Endothelial cell of umbilical vein (primary cell): ENCODE results near the gene TNFRSF1B. TPM values are rescaled to one million over a fixed set of nuclear protein-coding genes. Genes with fewer than 3 reads are reported as not detected.

Experiments used
- BruUV-seq: library from RNA; stranded (reverse); fragments of 400-500 nt; replicated peaks from 2 replicates; lab custom pipeline; 2021; lab: Mats Ljungman, UMichigan
- CTCF ChIA-PET: fragments of 300-600, 350-600 bp; sonication (Branson Sonifier 250); formaldehyde crosslinking; loops from one replicate; lab custom pipeline; 2021; ENCODE audit warnings: antibody characterized with exemption, inconsistent platforms; lab: Charles Lee
- POLR2A ChIA-PET: fragments of 300-600, 350-600 bp; sonication (Branson Sonifier 250); formaldehyde crosslinking; loops from one replicate; lab custom pipeline; 2021; ENCODE audit warnings: antibody characterized with exemption, inconsistent platforms; lab: Charles Lee
- DNase-seq: peaks from one replicate; pipeline ENCODE4 v3.0.0-alpha.2; 2011; ENCODE audit warnings: low read depth, low spot score
- FAIRE-seq: peaks from 2 replicates; lab custom pipeline; 2011; peaks lifted over from hg19 to GRCh38; lab: Jason Lieb, UNC
- H2AFZ ChIP-seq: 2 replicates; pipeline ENCODE4 v1.6.0; 2012; ENCODE audit warnings: low read depth, low read length, control low read depth, inconsistent platforms
- H3K27ac ChIP-seq: 2 replicates; pipeline ENCODE4 v1.5.1; 2011; ENCODE audit warnings: low read depth, mild to moderate bottlenecking, control low read depth, low read length, moderate library complexity; ENCODE audit not compliant: insufficient read depth
- H3K27me3 ChIP-seq, 2 experiments: 2 replicates each; pipeline versions ENCODE4 v1.6.0 to v1.6.1; 2011; ENCODE audit warnings: low read length in 2 of 2, mixed read lengths in 1 of 2; ENCODE audit not compliant: control insufficient read depth in 2 of 2, insufficient read depth in 2 of 2
- H3K36me3 ChIP-seq, 2 experiments: 2 replicates in 1 of 2; 3 replicates in 1 of 2; pipeline ENCODE4 v1.5.1; 2011; ENCODE audit warnings: low read length in 2 of 2, mild to moderate bottlenecking in 1 of 2, moderate library complexity in 1 of 2; ENCODE audit not compliant: control insufficient read depth in 2 of 2, insufficient read depth in 2 of 2; ENCODE audit errors: extremely low read depth in 1 of 2
- H3K4me1 ChIP-seq: 3 replicates; pipeline ENCODE4 v1.5.1; 2011; ENCODE audit warnings: mild to moderate bottlenecking, low read length; ENCODE audit not compliant: control insufficient read depth, insufficient read depth; ENCODE audit errors: extremely low read depth
- H3K4me2 ChIP-seq: 2 replicates; pipeline ENCODE4 v1.6.1; 2011; ENCODE audit warnings: low read length, control low read depth, mixed read lengths; ENCODE audit not compliant: insufficient read depth
- H3K4me3 ChIP-seq, 3 experiments: fragments of 200-600 bp in 1 of 3; sonication (generic), shearing (Covaris generic) in 1 of 3; replicated peaks in 1 of 3; 2 replicates each; pipeline ENCODE4 v1.5.1; 2011 to 2016; ENCODE audit warnings: control low read depth in 3 of 3, low read length in 3 of 3, mild to moderate bottlenecking in 2 of 3, inconsistent platforms in 1 of 3, low read depth in 1 of 3, moderate library complexity in 1 of 3; ENCODE audit not compliant: insufficient read depth in 1 of 3
- H3K79me2 ChIP-seq: 2 replicates; pipeline ENCODE4 v1.6.0; 2012; ENCODE audit warnings: low read length, inconsistent platforms; ENCODE audit not compliant: control insufficient read depth, insufficient read depth
- H3K9ac ChIP-seq: replicated peaks from 2 replicates; pipeline ENCODE3; 2011; ENCODE audit warnings: low read length, control low read depth; ENCODE audit not compliant: insufficient read depth; ENCODE audit errors: extremely low read depth
- H3K9me1 ChIP-seq: replicated peaks from 3 replicates; pipeline ENCODE4 v1.6.0; 2011; ENCODE audit warnings: mild to moderate bottlenecking, low read length; ENCODE audit not compliant: control insufficient read depth, insufficient read depth; ENCODE audit errors: extremely low read depth
- H3K9me3 ChIP-seq: replicated peaks from 2 replicates; pipeline ENCODE4 v1.5.1; 2012; ENCODE audit warnings: low read length, inconsistent platforms; ENCODE audit not compliant: control insufficient read depth, insufficient read depth
- H4K20me1 ChIP-seq: replicated peaks from 2 replicates; pipeline ENCODE3; 2011; ENCODE audit warnings: mild to moderate bottlenecking, low read length; ENCODE audit not compliant: control insufficient read depth, insufficient read depth; ENCODE audit errors: extremely low read depth
- EZH2 ChIP-seq: IDR thresholded peaks from 2 replicates; pipeline ENCODE4 v1.6.1; 2012; ENCODE audit warnings: borderline replicate concordance, low read depth, mild to moderate bottlenecking, moderate library complexity, low read length, inconsistent platforms; ENCODE audit not compliant: severe bottlenecking
- FOS ChIP-seq: IDR thresholded peaks from 2 replicates; pipeline ENCODE4 v1.6.1; 2011; ENCODE audit warnings: mild to moderate bottlenecking, low read length, moderate library complexity, borderline replicate concordance; ENCODE audit not compliant: insufficient read depth
- GATA2 ChIP-seq: IDR thresholded peaks from 2 replicates; pipeline ENCODE4 v1.7.0; 2011; ENCODE audit warnings: low read depth, mild to moderate bottlenecking, moderate library complexity, mixed read lengths, low read length; ENCODE audit not compliant: insufficient read length, insufficient read depth
- JUN ChIP-seq: IDR thresholded peaks from 2 replicates; pipeline ENCODE4 v1.6.1; 2011; ENCODE audit warnings: borderline replicate concordance, low read depth; ENCODE audit not compliant: insufficient read length, insufficient read depth
- MYC ChIP-seq: IDR thresholded peaks from one replicate; pipeline ENCODE4 v1.6.1; 2011; ENCODE audit warnings: mild to moderate bottlenecking, low read depth, low read length
- POLR2A ChIP-seq: IDR thresholded peaks from 2 replicates; pipeline ENCODE4 v1.6.1; 2012; ENCODE audit warnings: low read depth, mild to moderate bottlenecking, control low read depth, low read length
- POLR2AphosphoS5 ChIP-seq: IDR thresholded peaks from 2 replicates; pipeline ENCODE4 v1.6.1; 2012; ENCODE audit warnings: low read depth, mild to moderate bottlenecking, control low read depth, low read length, moderate library complexity; ENCODE audit not compliant: insufficient read depth
- dilution Hi-C: fragments of 300-500 bp; cut with MboI; formaldehyde crosslinking; loops from one replicate; pipeline ENCODE4 v1.15.0; 2019; ENCODE audit warnings: low sequenced_read_pairs; ENCODE audit not compliant: extremely low pct_ligation_motif_present
- intact Hi-C: fragments of 100-400 bp; cut with micrococcal nuclease; formaldehyde crosslinking; loops from one replicate; pipeline ENCODE4 v1.10.0; 2022
- polyA plus RNA-seq, 4 experiments: library from polyadenylated mRNA; depleted of rRNA in 3 of 4; stranded (reverse) in 3 of 4; unstranded in 1 of 4; fragments of >200 nt; gene quantifications; 2 replicates each; pipeline versions ENCODE4 v1.2.1 to v1.2.3, GENCODE V29; 2011 to 2012; ENCODE audit warnings: missing spikeins in 1 of 4
- total RNA-seq: library from RNA; stranded (reverse); gene quantifications from 2 replicates; pipeline ENCODE4 v1.2.3, GENCODE V29; 2021
- TF ChIP-seq, protein P1 (sequence below): IDR thresholded peaks from 2 replicates; pipeline ENCODE4 v1.6.1; 2011; ENCODE audit not compliant: insufficient read depth, insufficient read length
- TF ChIP-seq, protein P2 (sequence below), 2 donors: IDR thresholded peaks; 1 replicate in 1 of 2; 2 replicates in 1 of 2; pipeline ENCODE4 v1.5.1; 2011; ENCODE audit warnings: low read length in 2 of 2, mild to moderate bottlenecking in 2 of 2, moderate library complexity in 2 of 2, control low read depth in 1 of 2, inconsistent platforms in 1 of 2, low read depth in 1 of 2; ENCODE audit not compliant: insufficient read depth in 1 of 2; ENCODE audit errors: extremely low read depth in 1 of 2

Gene TNFRSF1B
- total and polyA plus RNA-seq, 2 donors (not counting 3 experiments of a cell fraction or from before 2014, with no cell fraction given) = 53.6 to 65.9 TPM

DNA sequence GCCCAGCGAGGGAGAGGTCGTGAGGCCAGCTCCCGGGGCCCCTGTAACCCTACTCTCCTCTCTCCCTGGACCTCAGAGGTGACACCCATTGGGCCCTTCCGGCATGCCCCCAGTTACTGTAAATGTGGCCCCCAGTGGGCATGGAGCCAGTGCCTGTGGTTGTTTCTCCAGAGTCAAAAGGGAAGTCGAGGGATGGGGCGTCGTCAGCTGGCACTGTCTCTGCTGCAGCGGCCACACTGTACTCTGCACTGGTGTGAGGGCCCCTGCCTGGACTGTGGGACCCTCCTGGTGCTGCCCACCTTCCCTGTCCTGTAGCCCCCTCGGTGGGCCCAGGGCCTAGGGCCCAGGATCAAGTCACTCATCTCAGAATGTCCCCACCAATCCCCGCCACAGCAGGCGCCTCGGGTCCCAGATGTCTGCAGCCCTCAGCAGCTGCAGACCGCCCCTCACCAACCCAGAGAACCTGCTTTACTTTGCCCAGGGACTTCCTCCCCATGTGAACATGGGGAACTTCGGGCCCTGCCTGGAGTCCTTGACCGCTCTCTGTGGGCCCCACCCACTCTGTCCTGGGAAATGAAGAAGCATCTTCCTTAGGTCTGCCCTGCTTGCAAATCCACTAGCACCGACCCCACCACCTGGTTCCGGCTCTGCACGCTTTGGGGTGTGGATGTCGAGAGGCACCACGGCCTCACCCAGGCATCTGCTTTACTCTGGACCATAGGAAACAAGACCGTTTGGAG is 23.7 kb upstream of the TNFRSF1B start:
- DNase-seq = no peak
- intact Hi-C loops = no loop called here
- Histone ChIP-seq H2AFZ (peak overlapping the region; percentile 21), H3K79me2 (no peaks in the 10 kb centered on the region), H4K20me1 (no peaks in the 10 kb centered on the region), H3K9ac (no peak overlapping the region), H3K4me1 (peaks cover 24% of the 10 kb centered on the region), H3K9me3 (no peaks in the 10 kb centered on the region), H3K27me3 (no peaks in the 10 kb centered on the region), H3K4me3 (no peak overlapping the region), H3K36me3 (no peaks in the 10 kb centered on the region), H3K27ac (no peak overlapping the region), H3K4me2 (no peak overlapping the region), H3K9me1 (no peaks in the 10 kb centered on the region)
- no peak for TF ChIP-seq POLR2AphosphoS5
- TF ChIP-seq, protein P1, sequence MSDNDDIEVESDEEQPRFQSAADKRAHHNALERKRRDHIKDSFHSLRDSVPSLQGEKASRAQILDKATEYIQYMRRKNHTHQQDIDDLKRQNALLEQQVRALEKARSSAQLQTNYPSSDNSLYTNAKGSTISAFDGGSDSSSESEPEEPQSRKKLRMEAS = no peak
- ChIA-PET CTCF (interaction anchor here (0.8 to 1.3 kb wide), 3 partner anchors 10 to 19 kb away, joined by 3 to 5 read pairs (median 3); no protein-coding TSS in a partner anchor), POLR2A (interaction anchor here (0.9 kb wide), 1 partner anchor 234 kb away, joined by 3 read pairs; no protein-coding TSS in a partner anchor)
- BruUV-seq = no TSS peak
- no peak for FAIRE-seq
- dilution Hi-C loops = no loop called here

GRCh38 chr1:12143631-12144155 is 23.1 kb upstream of the TNFRSF1B start:
- Histone ChIP-seq H3K4me1 (peaks cover 29% of the 10 kb centered on the region), H4K20me1 (no peaks in the 10 kb centered on the region), H3K4me3 (no peak overlapping the region), H3K9me3 (no peaks in the 10 kb centered on the region), H3K9me1 (no peaks in the 10 kb centered on the region), H3K4me2 (no peak overlapping the region), H3K36me3 (no peaks in the 10 kb centered on the region), H3K79me2 (no peaks in the 10 kb centered on the region), H3K9ac (no peak overlapping the region), H3K27me3 (no peaks in the 10 kb centered on the region), H3K27ac (no peak overlapping the region), H2AFZ (peak overlapping the region; percentile 21)
- dilution Hi-C loops (no loop called here), intact Hi-C loops (no loop called here)
- DNase-seq (peak; percentile 75), FAIRE-seq (peak; percentile 92)
- ChIA-PET CTCF (interaction anchor here (0.8 to 1.3 kb wide), 3 partner anchors 11 to 19 kb away, joined by 3 to 5 read pairs (median 3); no protein-coding TSS in a partner anchor), POLR2A (no interaction called here)
- BruUV-seq = no TSS peak
- TF ChIP-seq EZH2 = no peak
- no peak for TF ChIP-seq POLR2A
- peak; percentile 38 for TF ChIP-seq POLR2AphosphoS5
- TF ChIP-seq, protein P1 = peak; percentile 93
- TF ChIP-seq GATA2 = no peak
- no peak for TF ChIP-seq JUN
- TF ChIP-seq, protein P2, sequence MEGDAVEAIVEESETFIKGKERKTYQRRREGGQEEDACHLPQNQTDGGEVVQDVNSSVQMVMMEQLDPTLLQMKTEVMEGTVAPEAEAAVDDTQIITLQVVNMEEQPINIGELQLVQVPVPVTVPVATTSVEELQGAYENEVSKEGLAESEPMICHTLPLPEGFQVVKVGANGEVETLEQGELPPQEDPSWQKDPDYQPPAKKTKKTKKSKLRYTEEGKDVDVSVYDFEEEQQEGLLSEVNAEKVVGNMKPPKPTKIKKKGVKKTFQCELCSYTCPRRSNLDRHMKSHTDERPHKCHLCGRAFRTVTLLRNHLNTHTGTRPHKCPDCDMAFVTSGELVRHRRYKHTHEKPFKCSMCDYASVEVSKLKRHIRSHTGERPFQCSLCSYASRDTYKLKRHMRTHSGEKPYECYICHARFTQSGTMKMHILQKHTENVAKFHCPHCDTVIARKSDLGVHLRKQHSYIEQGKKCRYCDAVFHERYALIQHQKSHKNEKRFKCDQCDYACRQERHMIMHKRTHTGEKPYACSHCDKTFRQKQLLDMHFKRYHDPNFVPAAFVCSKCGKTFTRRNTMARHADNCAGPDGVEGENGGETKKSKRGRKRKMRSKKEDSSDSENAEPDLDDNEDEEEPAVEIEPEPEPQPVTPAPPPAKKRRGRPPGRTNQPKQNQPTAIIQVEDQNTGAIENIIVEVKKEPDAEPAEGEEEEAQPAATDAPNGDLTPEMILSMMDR (IDR thresholded peaks at IDR 0.05; ENCODE audit: extremely low read depth in 1 of 2, insufficient read depth in 1 of 2, low read depth in 1 of 2, low read length in 2 of 2) = no peak
- TF ChIP-seq FOS = peak; percentile 33
- TF ChIP-seq MYC = peak; percentile 86
